Measurements from ENCODE around the gene KRT74.

DNA sequence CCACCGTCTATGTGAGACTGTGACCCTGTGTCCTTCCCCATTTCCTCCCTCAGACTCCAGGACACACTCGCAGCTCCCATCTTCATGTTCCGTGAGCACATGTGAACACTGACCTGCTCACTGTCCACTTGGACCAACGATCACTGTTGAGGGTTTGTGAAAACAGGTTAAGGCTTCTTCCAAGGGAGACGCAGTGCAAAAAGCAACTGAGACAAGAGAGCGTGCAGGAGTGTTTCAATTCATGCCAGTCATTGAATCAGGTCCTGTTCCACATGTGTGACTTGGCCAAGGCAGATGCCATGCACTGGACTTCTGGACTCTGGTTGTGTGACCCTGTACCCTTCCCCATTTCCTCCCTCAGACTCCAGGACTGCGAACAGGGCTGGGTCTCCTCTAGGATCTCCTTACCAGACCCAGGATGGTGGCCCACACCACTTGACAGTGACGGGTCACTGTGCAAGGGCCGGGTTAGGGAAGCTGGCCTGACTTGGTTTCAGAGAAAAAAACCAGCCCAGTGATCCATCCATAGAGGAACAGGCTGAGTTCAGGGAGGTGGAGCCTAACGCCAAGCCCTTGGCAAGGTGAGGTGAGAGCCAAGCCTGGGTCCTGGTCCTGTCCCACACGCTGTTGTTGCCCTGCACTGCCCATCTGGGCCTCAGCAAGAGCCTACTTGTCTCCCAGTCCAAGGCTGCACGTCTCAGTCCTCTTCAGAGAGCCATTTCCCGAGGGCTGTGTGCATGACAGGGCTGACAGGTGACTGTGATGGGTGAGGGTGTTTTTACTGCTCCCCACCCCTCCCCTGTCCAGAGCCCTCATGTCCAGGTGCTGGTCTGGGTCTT is 47.8 kb downstream of the KRT74 start:
- TF ChIP-seq, protein P1, sequence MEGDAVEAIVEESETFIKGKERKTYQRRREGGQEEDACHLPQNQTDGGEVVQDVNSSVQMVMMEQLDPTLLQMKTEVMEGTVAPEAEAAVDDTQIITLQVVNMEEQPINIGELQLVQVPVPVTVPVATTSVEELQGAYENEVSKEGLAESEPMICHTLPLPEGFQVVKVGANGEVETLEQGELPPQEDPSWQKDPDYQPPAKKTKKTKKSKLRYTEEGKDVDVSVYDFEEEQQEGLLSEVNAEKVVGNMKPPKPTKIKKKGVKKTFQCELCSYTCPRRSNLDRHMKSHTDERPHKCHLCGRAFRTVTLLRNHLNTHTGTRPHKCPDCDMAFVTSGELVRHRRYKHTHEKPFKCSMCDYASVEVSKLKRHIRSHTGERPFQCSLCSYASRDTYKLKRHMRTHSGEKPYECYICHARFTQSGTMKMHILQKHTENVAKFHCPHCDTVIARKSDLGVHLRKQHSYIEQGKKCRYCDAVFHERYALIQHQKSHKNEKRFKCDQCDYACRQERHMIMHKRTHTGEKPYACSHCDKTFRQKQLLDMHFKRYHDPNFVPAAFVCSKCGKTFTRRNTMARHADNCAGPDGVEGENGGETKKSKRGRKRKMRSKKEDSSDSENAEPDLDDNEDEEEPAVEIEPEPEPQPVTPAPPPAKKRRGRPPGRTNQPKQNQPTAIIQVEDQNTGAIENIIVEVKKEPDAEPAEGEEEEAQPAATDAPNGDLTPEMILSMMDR (IDR thresholded peaks at IDR 0.05) = no peak
- TF ChIP-seq, protein P2, sequence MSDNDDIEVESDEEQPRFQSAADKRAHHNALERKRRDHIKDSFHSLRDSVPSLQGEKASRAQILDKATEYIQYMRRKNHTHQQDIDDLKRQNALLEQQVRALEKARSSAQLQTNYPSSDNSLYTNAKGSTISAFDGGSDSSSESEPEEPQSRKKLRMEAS (IDR thresholded peaks at IDR 0.05) = no peak

All from A549 (cell line).